GM23338 (cell line): ENCODE data around the gene XXYLT1. TPM values are rescaled to one million over a fixed set of nuclear protein-coding genes. Genes with fewer than 3 reads are reported as not detected.

Source experiments
- EZH2 ChIP-seq: fragments of 200-600 bp; sonication (generic); IDR thresholded peaks from one replicate; pipeline ENCODE4 v1.8.0; 2017; ENCODE audit warnings: antibody characterized with exemption, mild to moderate bottlenecking, low read depth; ENCODE audit not compliant: unreplicated experiment
- EZH2phosphoT487 ChIP-seq: fragments of 200-600 bp; sonication (generic); IDR thresholded peaks from one replicate; pipeline ENCODE4 v1.8.1; 2018; ENCODE audit warnings: antibody characterized with exemption; ENCODE audit not compliant: unreplicated experiment
- JUNB ChIP-seq: IDR thresholded peaks from one replicate; pipeline ENCODE4 v1.6.1; 2016; ENCODE audit warnings: antibody characterized with exemption; ENCODE audit not compliant: unreplicated experiment
- NANOG ChIP-seq: IDR thresholded peaks from 2 replicates; pipeline ENCODE4 v1.6.1; 2016; ENCODE audit warnings: antibody characterized with exemption, borderline replicate concordance
- REST ChIP-seq: IDR thresholded peaks from one replicate; pipeline ENCODE4 v1.6.1; 2018; ENCODE audit warnings: antibody characterized with exemption; ENCODE audit not compliant: unreplicated experiment
- STAT1 ChIP-seq: IDR thresholded peaks from one replicate; pipeline ENCODE4 v1.6.1; 2016; ENCODE audit warnings: antibody characterized with exemption; ENCODE audit not compliant: unreplicated experiment
- ZNF462 ChIP-seq: fragments of 250-450 bp; sonication (Bioruptor Pico); IDR thresholded peaks from 2 replicates; pipeline ENCODE4 v1.5.0; 2020; ENCODE audit warnings: mild to moderate bottlenecking, moderate library complexity
- polyA plus RNA-seq: library from polyadenylated mRNA; unstranded; fragments of >200 nt; fragmentation: Nextera tagmentation; extraction: Ambion mirVana; gene quantifications from 2 replicates; pipeline ENCODE4 v1.2.1, GENCODE V29; 2016
- total RNA-seq: library from RNA; depleted of rRNA; stranded (reverse); fragments of >200 nt; shearing (Covaris generic); gene quantifications from 2 replicates; pipeline ENCODE4 v1.2.3, GENCODE V29; 2014

The XXYLT1 gene
- total and polyA plus RNA-seq, 2 experiments from 2014 or later, result 13.5 to 34.8 TPM

- TF ChIP-seq ZNF462 (CRISPR knock-in tag), result no peak
- TF ChIP-seq EZH2phosphoT487, result no peak
- no peak for TF ChIP-seq STAT1
- TF ChIP-seq NANOG, result no peak
- no peak for TF ChIP-seq REST
- TF ChIP-seq JUNB, result no peak
- no peak for TF ChIP-seq EZH2
Measured at GRCh38 chr3:195224156-195224979, 46.6 kb downstream of the XXYLT1 start (continued).
